Activated CD4-positive, alpha-beta T cell treated with anti-CD3 and anti-CD28 coated beads, Interleukin-2, amount 10 ng/mL, durations not matched to agents 7 days and 5 days (primary cell): ENCODE measurements around the gene LILRB5. TPM values are rescaled to one million over a fixed set of nuclear protein-coding genes. Genes with fewer than 3 reads are reported as not detected.
A peak's percentile ranks its signal among the peaks of the same experiment; 100 is the strongest.
"Not testable (repeated sequence)": the region's sequence is repeated elsewhere in the genome, so short reads cannot be mapped to it uniquely, and the experiment has no call there.

Experiments
- CTCF ChIA-PET: fragments of 350-600 bp; sonication (Branson Sonifier 250); formaldehyde crosslinking; loops from one replicate; lab custom pipeline; 2021; ENCODE audit warnings: antibody characterized with exemption; lab: Charles Lee
- POLR2A ChIA-PET: fragments of 350-600 bp; sonication (Branson Sonifier 250); formaldehyde crosslinking; loops from one replicate; lab custom pipeline; 2021; ENCODE audit warnings: antibody characterized with exemption; lab: Charles Lee
- DNase-seq: peaks from one replicate; pipeline ENCODE4 v3.0.0-alpha.2; 2020
- H3K27ac Mint-ChIP-seq: one replicate; pipeline ENCODE4 v1.8.0; 2021; ENCODE audit warnings: mild to moderate bottlenecking, moderate library complexity, mixed read lengths
- H3K27me3 Mint-ChIP-seq: one replicate; pipeline ENCODE4 v1.8.0; 2021; ENCODE audit warnings: mixed read lengths
- H3K36me3 Mint-ChIP-seq: one replicate; pipeline ENCODE4 v1.8.0; 2021; ENCODE audit warnings: low read depth, mixed read lengths
- H3K4me1 Mint-ChIP-seq: one replicate; pipeline ENCODE4 v1.8.0; 2021; ENCODE audit warnings: mixed read lengths
- H3K4me3 Mint-ChIP-seq: one replicate; pipeline ENCODE4 v1.8.0; 2021; ENCODE audit warnings: mild to moderate bottlenecking, moderate library complexity, mixed read lengths
- H3K9me3 Mint-ChIP-seq: one replicate; pipeline ENCODE4 v1.8.0; 2021; ENCODE audit warnings: mixed read lengths
- total RNA-seq, 2 experiments: library from RNA; stranded (reverse); gene quantifications; one replicate each; pipeline ENCODE4 v1.2.3, GENCODE V29; 2021

LILRB5 gene
- total RNA-seq, 2 experiments from 2014 or later, result not detected

DNA sequence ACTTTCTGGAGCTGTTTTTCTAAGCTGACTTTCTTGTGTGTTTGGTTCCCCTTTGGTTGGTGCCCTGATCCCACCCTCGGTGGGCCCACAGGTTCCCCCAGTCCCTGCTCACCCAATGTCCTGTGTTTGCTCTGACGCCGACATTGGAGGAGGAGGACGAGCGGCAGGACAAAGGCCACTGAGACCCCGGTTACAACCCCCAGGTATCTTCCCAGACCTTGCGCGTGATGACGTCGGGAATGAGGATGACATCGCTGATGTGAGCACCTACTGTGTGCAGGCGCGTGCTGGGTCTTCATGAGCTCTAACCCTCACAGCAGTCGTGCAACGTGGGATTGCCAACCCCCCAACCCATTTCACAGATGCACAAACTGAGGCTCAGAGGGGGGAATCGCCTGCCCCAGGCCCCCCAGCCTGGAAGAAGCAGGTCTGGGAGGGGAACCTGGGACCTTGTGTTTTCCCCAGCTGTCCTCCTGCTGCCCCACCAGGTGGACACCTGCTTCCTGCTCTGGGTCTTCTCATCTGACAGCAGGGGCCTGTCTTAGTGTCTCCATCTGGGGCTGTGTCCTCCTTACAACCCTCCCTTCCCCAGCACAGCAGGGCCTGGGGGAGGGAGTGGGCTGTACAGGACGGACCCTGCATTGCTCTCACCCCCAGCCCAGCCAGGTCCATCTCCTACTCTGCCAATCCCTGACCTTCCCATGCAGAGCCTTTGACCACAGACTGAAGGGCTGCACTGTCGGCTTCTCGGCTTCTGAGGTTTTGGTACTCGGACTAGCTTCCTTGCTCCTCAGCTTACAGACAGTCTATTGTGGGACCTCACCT is 9.8 kb downstream of the LILRB5 start:
- DNase-seq, result no peak
- Mint-ChIP-seq H3K9me3 (no peaks in the 10 kb centered on the region), H3K4me1 (peaks cover 15% of the 10 kb centered on the region), H3K27me3 (peaks cover 10% of the 10 kb centered on the region), H3K4me3 (no peak overlapping the region), H3K36me3 (no peaks in the 10 kb centered on the region), H3K27ac (no peak overlapping the region)
- ChIA-PET POLR2A (no interaction called here), CTCF (no interaction called here)

GRCh38 chr19:54245936-54246335 is 11.1 kb downstream of the LILRB5 start:
- H3K9me3 Mint-ChIP-seq, result no peaks in the 10 kb centered on the region

DNA sequence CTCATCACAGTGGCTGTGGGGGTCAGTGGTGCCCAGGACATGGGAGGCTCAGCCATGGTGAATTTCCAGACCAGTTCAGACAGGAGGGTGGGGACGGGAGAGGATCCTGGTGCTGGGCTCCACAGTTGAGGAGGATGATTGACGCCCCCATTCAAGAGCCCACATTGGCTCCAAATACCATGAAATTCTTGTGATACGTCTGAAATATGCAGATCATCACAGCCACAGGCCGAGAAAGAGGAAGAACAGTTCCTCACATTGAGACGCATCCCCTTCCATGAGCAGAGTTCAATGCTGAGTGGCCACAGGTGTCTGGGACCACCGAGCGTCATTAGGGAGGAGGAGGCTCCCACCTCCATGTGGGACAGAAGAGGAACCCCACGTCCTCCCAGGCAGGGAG is 13.3 kb downstream of the LILRB5 start:
- POLR2A ChIA-PET, H3K27ac Mint-ChIP-seq, H3K36me3 Mint-ChIP-seq, DNase-seq, H3K9me3 Mint-ChIP-seq, H3K4me3 Mint-ChIP-seq, H3K27me3 Mint-ChIP-seq: not testable (repeated sequence)
- H3K4me1 Mint-ChIP-seq, result peaks cover 15% of the 10 kb centered on the region
- CTCF ChIA-PET, result interaction anchor here (0.7 kb wide), 1 partner anchor 22 kb away, joined by 3 read pairs; no protein-coding TSS in a partner anchor

More at GRCh38 chr19:54245936-54246335, 11.1 kb downstream of the LILRB5 start:
- CTCF ChIA-PET, result no interaction called here
- peaks cover 10% of the 10 kb centered on the region for H3K27me3 Mint-ChIP-seq
- DNase-seq, result no peak
- no peaks in the 10 kb centered on the region for H3K36me3 Mint-ChIP-seq
- no peak overlapping the region for H3K27ac Mint-ChIP-seq
- H3K4me3 Mint-ChIP-seq, result no peak overlapping the region
- POLR2A ChIA-PET, result no interaction called here
- peaks cover 15% of the 10 kb centered on the region for H3K4me1 Mint-ChIP-seq

GRCh38 chr19:54242646-54243045 is 14.4 kb downstream of the LILRB5 start, which contains the start of gene LILRA6:
TSS of gene LILRA6 (minus strand) at chr19:54242790.
- H3K4me3 Mint-ChIP-seq, H3K9me3 Mint-ChIP-seq, H3K27me3 Mint-ChIP-seq, H3K4me1 Mint-ChIP-seq, H3K27ac Mint-ChIP-seq, DNase-seq, CTCF ChIA-PET, H3K36me3 Mint-ChIP-seq, POLR2A ChIA-PET: not testable (repeated sequence)

GRCh38 chr19:54242234-54242633 is 14.8 kb downstream of the LILRB5 start:
- POLR2A ChIA-PET, H3K36me3 Mint-ChIP-seq, CTCF ChIA-PET, H3K9me3 Mint-ChIP-seq, H3K4me3 Mint-ChIP-seq, H3K27ac Mint-ChIP-seq, H3K4me1 Mint-ChIP-seq, H3K27me3 Mint-ChIP-seq, DNase-seq: not testable (repeated sequence)

GRCh38 chr19:54240372-54241336 is 16.4 kb downstream of the LILRB5 start:
- peaks cover 11% of the 10 kb centered on the region for H3K27me3 Mint-ChIP-seq
- H3K36me3 Mint-ChIP-seq, H3K9me3 Mint-ChIP-seq, DNase-seq, H3K4me1 Mint-ChIP-seq, H3K4me3 Mint-ChIP-seq, CTCF ChIA-PET, POLR2A ChIA-PET: not testable (repeated sequence)
- peak overlapping the region; percentile 25 for H3K27ac Mint-ChIP-seq

- POLR2A ChIA-PET, DNase-seq, H3K4me3 Mint-ChIP-seq, CTCF ChIA-PET, H3K27ac Mint-ChIP-seq, H3K36me3 Mint-ChIP-seq, H3K9me3 Mint-ChIP-seq, H3K4me1 Mint-ChIP-seq: not testable (repeated sequence)
- peaks cover 14% of the 10 kb centered on the region for H3K27me3 Mint-ChIP-seq
Observed at GRCh38 chr19:54239491-54240371, 17.3 kb downstream of the LILRB5 start.

DNA sequence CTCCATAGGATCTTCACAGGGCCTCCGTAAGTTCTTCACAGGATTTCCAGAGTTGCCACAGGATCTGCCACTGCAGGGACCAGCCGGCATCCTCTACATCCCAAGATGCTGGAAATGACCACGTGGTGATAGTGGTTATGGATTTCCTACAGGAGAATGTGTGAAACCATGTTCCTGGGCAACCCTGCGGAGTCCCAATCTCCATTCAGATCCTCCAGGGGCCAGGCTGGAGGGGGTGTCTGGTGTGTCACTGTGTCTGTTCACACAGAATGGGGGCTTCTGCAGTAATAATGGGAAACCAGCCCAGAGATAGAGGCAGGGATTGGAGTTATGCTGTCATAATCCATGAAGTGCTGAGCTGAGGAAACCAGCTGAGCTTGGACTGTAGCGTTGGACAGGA is 23.1 kb downstream of the LILRB5 start:
- ChIA-PET CTCF (no interaction called here), POLR2A (no interaction called here)
- Mint-ChIP-seq H3K27me3 (peaks cover 38% of the 10 kb centered on the region), H3K4me3 (no peak overlapping the region), H3K27ac (no peak overlapping the region), H3K4me1 (peaks cover 3% of the 10 kb centered on the region), H3K9me3 (no peaks in the 10 kb centered on the region), H3K36me3 (no peaks in the 10 kb centered on the region)
- DNase-seq, result no peak

GRCh38 chr19:54231077-54231931 is 25.8 kb downstream of the LILRB5 start:
- peak; percentile 86 for DNase-seq
- Mint-ChIP-seq H3K4me1 (peaks cover 3% of the 10 kb centered on the region), H3K4me3 (no peak overlapping the region), H3K9me3 (no peaks in the 10 kb centered on the region), H3K27ac (no peak overlapping the region), H3K36me3 (no peaks in the 10 kb centered on the region), H3K27me3 (peaks cover 31% of the 10 kb centered on the region)
- ChIA-PET POLR2A (no interaction called here), CTCF (interaction anchor here (1.3 to 1.7 kb wide), 2 partner anchors 20 to 63 kb away, joined by 4 to 5 read pairs; no protein-coding TSS in a partner anchor)

- peaks cover 30% of the 10 kb centered on the region for H3K27me3 Mint-ChIP-seq
- POLR2A ChIA-PET, result interaction anchor here (0.7 kb wide), 1 partner anchor 728 kb away, joined by 5 read pairs; no protein-coding TSS in a partner anchor
Observed at GRCh38 chr19:54230031-54230430, 27.0 kb downstream of the LILRB5 start.

DNA sequence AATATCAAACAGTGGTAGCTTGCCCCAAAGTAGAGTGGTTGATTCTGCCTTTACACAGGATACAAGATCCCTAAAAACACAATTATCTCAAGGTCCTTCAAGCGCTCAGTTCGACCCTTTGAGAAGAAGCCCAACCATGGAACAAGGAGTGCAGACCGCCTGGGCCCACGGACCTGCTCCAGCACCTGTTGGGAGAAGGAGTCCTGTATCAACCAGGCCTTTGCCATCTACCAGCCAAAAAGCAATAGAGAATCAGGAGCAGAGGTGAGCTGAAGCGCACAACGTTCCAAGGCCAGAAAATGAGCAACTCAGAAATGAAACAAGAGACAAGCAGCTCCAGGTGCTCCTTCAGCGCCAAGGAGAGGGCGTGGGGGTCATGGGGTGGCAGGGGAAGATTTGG is 27.9 kb downstream of the LILRB5 start:
- CTCF ChIA-PET, result interaction anchor here (0.6 to 0.7 kb wide), 3 partner anchors 105 to 1049 kb away, joined by 3 to 4 read pairs (median 3); no protein-coding TSS in a partner anchor
- Mint-ChIP-seq H3K36me3 (no peaks in the 10 kb centered on the region), H3K27me3 (peaks cover 21% of the 10 kb centered on the region), H3K4me1 (peaks cover 3% of the 10 kb centered on the region), H3K27ac (no peak overlapping the region), H3K4me3 (no peak overlapping the region), H3K9me3 (no peaks in the 10 kb centered on the region)
- no peak for DNase-seq
- POLR2A ChIA-PET, result no interaction called here

More at GRCh38 chr19:54230031-54230430, 27.0 kb downstream of the LILRB5 start:
- H3K36me3 Mint-ChIP-seq, result no peaks in the 10 kb centered on the region
- CTCF ChIA-PET, result interaction anchor here (0.6 to 0.7 kb wide), 3 partner anchors 207 to 1403 kb away, joined by 3 to 4 read pairs (median 4); no protein-coding TSS in a partner anchor
- no peak overlapping the region for H3K4me3 Mint-ChIP-seq
- H3K4me1 Mint-ChIP-seq, result peaks cover 3% of the 10 kb centered on the region
- H3K27ac Mint-ChIP-seq, result no peak overlapping the region
- DNase-seq, result no peak
- no peaks in the 10 kb centered on the region for H3K9me3 Mint-ChIP-seq
